Fibroblast of lung (primary cell): Measurements from ENCODE around the gene VWA8. TPM values are rescaled to one million over a fixed set of nuclear protein-coding genes. Genes with fewer than 3 reads are reported as not detected.

Source experiments
- DNase-seq, 2 donors: peaks; one replicate each; pipeline versions ENCODE4 v3.0.0 to v3.0.0-alpha.2; 2010; ENCODE audit warnings: low read depth in 2 of 2
- H2AFZ ChIP-seq: 2 replicates; pipeline ENCODE4 v1.5.1; 2012; ENCODE audit warnings: low read length, control low read depth, inconsistent platforms
- H3K27ac ChIP-seq: 2 replicates; pipeline ENCODE4 v1.5.1; 2011; ENCODE audit warnings: low read length, control low read depth; ENCODE audit not compliant: insufficient read depth
- H3K27me3 ChIP-seq: 2 replicates; pipeline ENCODE4 v1.5.1; 2011; ENCODE audit warnings: mild to moderate bottlenecking, low read length; ENCODE audit not compliant: control insufficient read depth, insufficient read depth
- H3K36me3 ChIP-seq: 2 replicates; pipeline ENCODE4 v1.5.1; 2011; ENCODE audit warnings: low read length; ENCODE audit not compliant: control insufficient read depth, insufficient read depth
- H3K4me1 ChIP-seq: 2 replicates; pipeline ENCODE4 v1.5.1; 2011; ENCODE audit warnings: low read length; ENCODE audit not compliant: control insufficient read depth, insufficient read depth; ENCODE audit errors: extremely low read depth
- H3K4me2 ChIP-seq: 2 replicates; pipeline ENCODE4 v1.5.1; 2011; ENCODE audit warnings: low read length, control low read depth; ENCODE audit not compliant: insufficient read depth; ENCODE audit errors: extremely low read depth
- H3K4me3 ChIP-seq, 4 experiments: fragments of 200-600 bp in 1 of 4; sonication (generic) in 1 of 4; replicated peaks in 1 of 4; 2 replicates each; pipeline ENCODE4 v1.5.1; 2011 to 2016; ENCODE audit warnings: low read length in 4 of 4, low read depth in 3 of 4, mild to moderate bottlenecking in 3 of 4, control low read depth in 2 of 4, inconsistent platforms in 1 of 4, mixed read lengths in 1 of 4; ENCODE audit not compliant: insufficient read depth in 1 of 4; ENCODE audit errors: control extremely low read depth in 1 of 4
- H3K79me2 ChIP-seq: 2 replicates; pipeline ENCODE4 v1.5.1; 2012; ENCODE audit warnings: mild to moderate bottlenecking, low read length, inconsistent platforms; ENCODE audit not compliant: control insufficient read depth, insufficient read depth
- H3K9ac ChIP-seq: 2 replicates; pipeline ENCODE4 v1.5.1; 2011; ENCODE audit warnings: mild to moderate bottlenecking, low read length, control low read depth; ENCODE audit not compliant: insufficient read depth
- H3K9me3 ChIP-seq: 2 replicates; pipeline ENCODE4 v1.5.1; 2012; ENCODE audit warnings: low read depth, low read length; ENCODE audit not compliant: control insufficient read depth, insufficient read depth
- H4K20me1 ChIP-seq: 2 replicates; pipeline ENCODE4 v1.5.1; 2011; ENCODE audit warnings: low read length; ENCODE audit not compliant: control insufficient read depth, insufficient read depth; ENCODE audit errors: extremely low read depth
- EZH2 ChIP-seq: IDR thresholded peaks from 2 replicates; pipeline ENCODE4 v1.5.1; 2012; ENCODE audit warnings: low read length, control low read depth, mild to moderate bottlenecking; ENCODE audit errors: missing control alignments
- polyA plus RNA-seq, 2 donors: library from polyadenylated mRNA; depleted of rRNA in 1 of 2; stranded (reverse) in 1 of 2; unstranded in 1 of 2; fragments of >200 nt; gene quantifications; 2 replicates each; pipeline ENCODE4 v1.2.1, GENCODE V29; 2011 to 2012; ENCODE audit warnings: missing spikeins in 1 of 2
- total RNA-seq: library from RNA; depleted of rRNA; stranded (reverse); fragments of >200 nt; gene quantifications from 2 replicates; pipeline ENCODE4 v1.2.1, GENCODE V29; 2014
- TF ChIP-seq, protein P1 (sequence below), 2 donors: IDR thresholded peaks in 1 of 2; conservative IDR thresholded peaks in 1 of 2; 1 replicate in 1 of 2; 2 replicates in 1 of 2; pipeline ENCODE4 v1.5.1; 2011 to 2012; ENCODE audit warnings: low read length in 2 of 2, control low read depth in 1 of 2, inconsistent platforms in 1 of 2, low read depth in 1 of 2, mild to moderate bottlenecking in 1 of 2

VWA8 gene
- total and polyA plus RNA-seq, 2 donors (not counting 1 experiment from before 2014, with no cell fraction given): 12.6 to 29.9 TPM

DNA sequence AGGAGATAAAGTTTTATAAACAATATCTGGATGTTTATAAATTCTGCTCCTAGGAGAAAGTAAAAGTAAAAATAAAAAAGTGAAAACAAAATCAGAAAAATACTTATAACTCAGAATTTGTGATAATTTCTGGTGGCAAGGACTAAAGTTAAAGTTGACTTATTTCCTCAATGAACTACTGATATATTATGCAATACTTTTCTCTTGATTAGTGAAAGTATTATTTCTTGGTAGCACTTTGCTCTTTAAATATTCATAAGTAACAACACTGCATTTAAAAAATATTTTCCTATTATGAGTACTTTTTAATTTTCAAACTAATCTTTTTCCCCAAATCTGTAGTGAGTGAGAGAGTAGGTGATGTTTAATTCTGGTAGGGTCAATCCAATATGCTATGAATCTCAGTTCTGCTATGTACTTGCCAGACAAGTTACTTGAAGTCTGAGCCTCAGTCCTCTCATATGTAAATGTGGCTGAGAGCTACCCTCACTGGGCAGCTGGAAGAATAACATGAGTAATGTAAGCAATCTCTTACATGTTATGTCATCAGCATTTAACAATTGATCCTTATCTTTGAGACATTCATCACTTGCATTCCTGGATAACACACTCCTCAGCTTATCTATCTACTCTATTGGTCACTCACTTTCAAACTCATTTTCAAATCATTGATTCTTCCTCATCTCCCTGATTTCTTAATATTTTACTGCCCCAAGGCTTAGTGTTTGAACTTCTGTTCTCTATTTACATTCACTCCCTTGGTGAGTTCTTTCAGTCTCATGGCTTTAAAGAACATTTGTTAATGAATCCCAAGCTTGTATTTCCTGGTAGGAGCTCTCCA lies 264.5 kb downstream of the VWA8 start:
- TF ChIP-seq, protein P1, sequence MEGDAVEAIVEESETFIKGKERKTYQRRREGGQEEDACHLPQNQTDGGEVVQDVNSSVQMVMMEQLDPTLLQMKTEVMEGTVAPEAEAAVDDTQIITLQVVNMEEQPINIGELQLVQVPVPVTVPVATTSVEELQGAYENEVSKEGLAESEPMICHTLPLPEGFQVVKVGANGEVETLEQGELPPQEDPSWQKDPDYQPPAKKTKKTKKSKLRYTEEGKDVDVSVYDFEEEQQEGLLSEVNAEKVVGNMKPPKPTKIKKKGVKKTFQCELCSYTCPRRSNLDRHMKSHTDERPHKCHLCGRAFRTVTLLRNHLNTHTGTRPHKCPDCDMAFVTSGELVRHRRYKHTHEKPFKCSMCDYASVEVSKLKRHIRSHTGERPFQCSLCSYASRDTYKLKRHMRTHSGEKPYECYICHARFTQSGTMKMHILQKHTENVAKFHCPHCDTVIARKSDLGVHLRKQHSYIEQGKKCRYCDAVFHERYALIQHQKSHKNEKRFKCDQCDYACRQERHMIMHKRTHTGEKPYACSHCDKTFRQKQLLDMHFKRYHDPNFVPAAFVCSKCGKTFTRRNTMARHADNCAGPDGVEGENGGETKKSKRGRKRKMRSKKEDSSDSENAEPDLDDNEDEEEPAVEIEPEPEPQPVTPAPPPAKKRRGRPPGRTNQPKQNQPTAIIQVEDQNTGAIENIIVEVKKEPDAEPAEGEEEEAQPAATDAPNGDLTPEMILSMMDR (conservative IDR thresholded peaks at IDR 0.05 in 1 of 2, IDR thresholded peaks at IDR 0.05 in 1 of 2; ENCODE audit: low read depth in 1 of 2, low read length in 2 of 2): no peak
- no peak for TF ChIP-seq EZH2
- Histone ChIP-seq H3K4me2 (no peak overlapping the region), H3K9me3 (no peaks in the 10 kb centered on the region), H2AFZ (no peak overlapping the region), H3K4me3 (no peak overlapping the region), H3K27ac (no peak overlapping the region), H4K20me1 (no peaks in the 10 kb centered on the region), H3K36me3 (no peaks in the 10 kb centered on the region), H3K4me1 (peaks cover 9% of the 10 kb centered on the region), H3K27me3 (no peaks in the 10 kb centered on the region), H3K79me2 (no peaks in the 10 kb centered on the region), H3K9ac (no peak overlapping the region)
- peak; percentile 82 to 99 for DNase-seq

DNA sequence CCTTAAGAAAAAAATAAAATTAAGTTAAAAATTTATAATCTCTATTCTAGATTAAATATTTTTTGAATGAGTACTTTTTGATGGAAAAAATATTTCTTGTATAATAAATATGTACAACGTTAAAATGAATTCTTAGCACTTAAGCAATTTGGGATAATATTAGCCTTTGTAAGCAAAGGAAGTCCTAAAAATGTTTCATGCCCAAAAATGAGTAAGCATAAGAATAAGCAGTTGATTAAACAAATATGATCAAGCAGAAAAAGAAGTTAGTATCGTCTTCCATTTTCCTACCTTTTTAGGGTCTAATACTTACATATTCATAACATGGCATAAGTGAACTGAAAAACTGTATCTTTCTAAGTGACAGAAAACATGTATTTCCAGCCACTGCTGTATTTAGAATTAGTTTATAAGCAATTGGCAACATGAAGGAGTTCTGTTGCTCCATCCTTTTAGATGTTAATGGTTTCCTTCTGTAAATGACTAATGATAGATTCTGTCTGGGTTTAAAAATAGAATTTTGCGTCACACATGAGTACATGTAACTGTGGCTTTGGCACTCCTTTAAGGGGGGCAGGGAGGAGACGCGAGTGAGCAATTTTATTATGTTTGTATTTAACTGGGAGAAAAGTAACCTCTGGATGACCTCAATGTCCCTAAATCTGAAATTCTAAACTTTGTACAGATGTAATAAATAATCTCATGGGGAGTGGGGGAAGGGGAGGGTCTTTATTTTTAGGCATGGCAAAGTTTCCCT lies 266.2 kb downstream of the VWA8 start:
- Histone ChIP-seq H3K27me3 (no peaks in the 10 kb centered on the region), H3K4me1 (peaks cover 6% of the 10 kb centered on the region), H2AFZ (no peak overlapping the region), H3K27ac (peak overlapping the region; percentile 56), H3K9ac (no peak overlapping the region), H3K9me3 (no peaks in the 10 kb centered on the region), H3K79me2 (no peaks in the 10 kb centered on the region), H4K20me1 (no peaks in the 10 kb centered on the region), H3K36me3 (no peaks in the 10 kb centered on the region), H3K4me3 (peak overlapping the region in 1 of 4 experiments; percentile 8), H3K4me2 (peak overlapping the region; percentile 36)
- peak; percentile 96 to 98 for DNase-seq
- TF ChIP-seq, protein P1 (conservative IDR thresholded peaks at IDR 0.05 in 1 of 2, IDR thresholded peaks at IDR 0.05 in 1 of 2; ENCODE audit: low read depth in 1 of 2, low read length in 2 of 2): no peak
- TF ChIP-seq EZH2: no peak

DNA sequence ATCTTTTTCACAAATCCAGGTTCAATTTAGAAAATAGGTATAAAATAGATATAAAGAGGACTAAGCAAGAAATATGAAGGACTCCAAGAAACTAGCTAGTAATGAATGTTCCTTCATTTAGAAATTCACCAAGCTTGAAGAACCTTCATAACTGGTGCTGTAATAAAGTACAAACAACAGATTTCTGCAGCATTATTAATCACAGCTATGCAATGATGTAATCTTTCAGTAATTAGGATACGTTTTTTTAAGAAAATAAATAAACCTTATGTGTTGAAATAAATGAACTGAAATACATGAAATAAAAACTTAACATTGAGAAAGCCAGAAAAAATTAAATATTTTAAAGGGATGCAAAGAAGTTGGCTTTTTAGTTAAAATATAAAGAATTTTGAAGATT lies 267.5 kb downstream of the VWA8 start:
- Histone ChIP-seq H3K4me3 (no peak overlapping the region), H3K79me2 (no peaks in the 10 kb centered on the region), H2AFZ (no peak overlapping the region), H3K27me3 (no peaks in the 10 kb centered on the region), H3K9me3 (no peaks in the 10 kb centered on the region), H3K9ac (no peak overlapping the region), H3K36me3 (no peaks in the 10 kb centered on the region), H3K4me2 (no peak overlapping the region), H3K27ac (no peak overlapping the region), H3K4me1 (peaks cover 6% of the 10 kb centered on the region), H4K20me1 (no peaks in the 10 kb centered on the region)
- DNase-seq: peak in 1 of 2 donors; percentile 39
- TF ChIP-seq, protein P1 (conservative IDR thresholded peaks at IDR 0.05 in 1 of 2, IDR thresholded peaks at IDR 0.05 in 1 of 2; ENCODE audit: low read depth in 1 of 2, low read length in 2 of 2): no peak
- no peak for TF ChIP-seq EZH2
